HEK293 (cell line): ENCODE data around the gene WDR82.

Experiments used
- GLI4 ChIP-seq: fragments of 450-650 bp; formaldehyde crosslinking; IDR thresholded peaks from 2 replicates; pipeline ENCODE4 v1.5.1; 2016; ENCODE audit warnings: missing biosample characterization, missing genetic modification characterization
- KLF10 ChIP-seq: fragments of 450-650 bp; IDR thresholded peaks from 2 replicates; pipeline ENCODE4 v1.5.1; 2018; ENCODE audit warnings: missing biosample characterization, mild to moderate bottlenecking, missing genetic modification characterization
- KLF7 ChIP-seq: fragments of 450-650 bp; formaldehyde crosslinking; IDR thresholded peaks from 2 replicates; pipeline ENCODE4 v1.5.1; 2016; ENCODE audit warnings: missing biosample characterization, missing genetic modification characterization, borderline replicate concordance
- MYNN ChIP-seq: fragments of 450-650 bp; formaldehyde crosslinking; IDR thresholded peaks from 2 replicates; pipeline ENCODE4 v1.5.1; 2016; ENCODE audit warnings: missing biosample characterization, missing genetic modification characterization, borderline replicate concordance
- SALL2 ChIP-seq: fragments of 450-650 bp; formaldehyde crosslinking; IDR thresholded peaks from 2 replicates; pipeline ENCODE4 v1.5.0; 2017; ENCODE audit warnings: missing biosample characterization, mild to moderate bottlenecking, missing genetic modification characterization, borderline replicate concordance
- SCRT2 ChIP-seq: fragments of 450-650 bp; formaldehyde crosslinking; IDR thresholded peaks from 2 replicates; pipeline ENCODE4 v1.5.1; 2016; ENCODE audit warnings: missing biosample characterization, missing genetic modification characterization
- TRIM28 ChIP-seq: IDR thresholded peaks from 2 replicates; pipeline ENCODE4 v1.6.1; 2011; ENCODE audit warnings: low read length, control low read depth, borderline replicate concordance
- ZNF10 ChIP-seq: fragments of 450-650 bp; formaldehyde crosslinking; IDR thresholded peaks from 2 replicates; pipeline ENCODE4 v1.5.1; 2017; ENCODE audit warnings: missing biosample characterization, missing genetic modification characterization
- ZNF132 ChIP-seq: fragments of 450-650 bp; formaldehyde crosslinking; IDR thresholded peaks from 2 replicates; pipeline ENCODE4 v1.5.1; 2017; ENCODE audit warnings: missing biosample characterization, missing genetic modification characterization, borderline replicate concordance
- ZNF146 ChIP-seq: fragments of 450-650 bp; formaldehyde crosslinking; IDR thresholded peaks from 2 replicates; pipeline ENCODE4 v1.5.1; 2016; ENCODE audit warnings: missing biosample characterization, missing genetic modification characterization
- ZNF202 ChIP-seq: fragments of 450-650 bp; formaldehyde crosslinking; IDR thresholded peaks from 2 replicates; pipeline ENCODE4 v1.5.1; 2016; ENCODE audit warnings: missing biosample characterization, missing genetic modification characterization, borderline replicate concordance
- ZNF211 ChIP-seq: fragments of 450-650 bp; formaldehyde crosslinking; IDR thresholded peaks from 2 replicates; pipeline ENCODE4 v1.5.1; 2016; ENCODE audit warnings: low read depth, missing biosample characterization, missing genetic modification characterization
- ZNF214 ChIP-seq: fragments of 450-650 bp; formaldehyde crosslinking; IDR thresholded peaks from 2 replicates; pipeline ENCODE4 v1.5.1; 2017; ENCODE audit warnings: missing biosample characterization, mild to moderate bottlenecking, missing genetic modification characterization, borderline replicate concordance
- ZNF23 ChIP-seq: fragments of 450-650 bp; formaldehyde crosslinking; IDR thresholded peaks from 2 replicates; pipeline ENCODE4 v1.5.1; 2016; ENCODE audit warnings: missing biosample characterization, missing genetic modification characterization, borderline replicate concordance
- ZNF24 ChIP-seq: fragments of 450-650 bp; formaldehyde crosslinking; IDR thresholded peaks from 2 replicates; pipeline ENCODE4 v1.5.1; 2016; ENCODE audit warnings: missing biosample characterization, missing genetic modification characterization
- ZNF248 ChIP-seq: fragments of 450-650 bp; formaldehyde crosslinking; IDR thresholded peaks from 2 replicates; pipeline ENCODE4 v1.5.1; 2017; ENCODE audit warnings: missing biosample characterization, missing genetic modification characterization
- ZNF266 ChIP-seq: fragments of 450-650 bp; formaldehyde crosslinking; IDR thresholded peaks from 2 replicates; pipeline ENCODE4 v1.5.1; 2016; ENCODE audit warnings: missing biosample characterization, missing genetic modification characterization, low read depth
- ZNF274 ChIP-seq, 2 experiments: fragments of 200-500 bp in 1 of 2; fragments of 450-650 bp in 1 of 2; sonication (Bioruptor generic) in 1 of 2; formaldehyde crosslinking in 1 of 2; IDR thresholded peaks; 2 replicates each; pipeline versions ENCODE4 v1.5.1 to v1.6.1; 2014 to 2016; ENCODE audit warnings: borderline replicate concordance in 1 of 2, inconsistent platforms in 1 of 2, low read length in 1 of 2, missing biosample characterization in 1 of 2, missing genetic modification characterization in 1 of 2
- ZNF292 ChIP-seq: fragments of 450-650 bp; formaldehyde crosslinking; IDR thresholded peaks from 2 replicates; pipeline ENCODE4 v1.5.1; 2016; ENCODE audit warnings: low read depth, missing biosample characterization, missing genetic modification characterization, borderline replicate concordance
- ZNF394 ChIP-seq: fragments of 450-650 bp; formaldehyde crosslinking; IDR thresholded peaks from 2 replicates; pipeline ENCODE4 v1.5.1; 2016; ENCODE audit warnings: missing biosample characterization, missing genetic modification characterization, mild to moderate bottlenecking, moderate library complexity, borderline replicate concordance
- ZNF561 ChIP-seq: fragments of 450-650 bp; IDR thresholded peaks from 2 replicates; pipeline ENCODE4 v1.5.1; 2018; ENCODE audit warnings: missing biosample characterization, missing genetic modification characterization, borderline replicate concordance
- ZNF571 ChIP-seq: fragments of 450-650 bp; formaldehyde crosslinking; IDR thresholded peaks from 2 replicates; pipeline ENCODE4 v1.5.0; 2017; ENCODE audit warnings: missing biosample characterization, missing genetic modification characterization
- ZNF585B ChIP-seq: fragments of 450-650 bp; formaldehyde crosslinking; IDR thresholded peaks from 2 replicates; pipeline ENCODE4 v1.5.1; 2016; ENCODE audit warnings: missing biosample characterization, missing genetic modification characterization
- ZNF658 ChIP-seq: fragments of 450-650 bp; formaldehyde crosslinking; IDR thresholded peaks from 2 replicates; pipeline ENCODE4; 2016; ENCODE audit warnings: missing biosample characterization, missing genetic modification characterization
- ZNF704 ChIP-seq: fragments of 450-650 bp; formaldehyde crosslinking; IDR thresholded peaks from 2 replicates; pipeline ENCODE4 v1.5.1; 2016; ENCODE audit warnings: missing biosample characterization, missing genetic modification characterization
- ZNF830 ChIP-seq: fragments of 450-650 bp; IDR thresholded peaks from 2 replicates; pipeline ENCODE4 v1.5.0; 2018; ENCODE audit warnings: missing biosample characterization, missing genetic modification characterization, low read depth, mild to moderate bottlenecking, moderate library complexity
- ZNF843 ChIP-seq: fragments of 450-650 bp; formaldehyde crosslinking; IDR thresholded peaks from 2 replicates; pipeline ENCODE4 v1.5.1; 2016; ENCODE audit warnings: missing biosample characterization, missing genetic modification characterization
- TF ChIP-seq, protein P1 (sequence below): fragments of 450-650 bp; formaldehyde crosslinking; IDR thresholded peaks from 2 replicates; pipeline ENCODE4 v1.5.1; 2016; ENCODE audit warnings: missing biosample characterization, missing genetic modification characterization
- TF ChIP-seq, protein P2 (sequence below): fragments of 450-650 bp; formaldehyde crosslinking; IDR thresholded peaks from 2 replicates; pipeline ENCODE4 v1.5.1; 2016; ENCODE audit warnings: missing biosample characterization, missing genetic modification characterization
- TF ChIP-seq, protein P3 (sequence below): fragments of 450-650 bp; formaldehyde crosslinking; optimal IDR thresholded peaks from 2 replicates; pipeline ENCODE3; 2016; ENCODE audit warnings: missing biosample characterization, mild to moderate bottlenecking, missing genetic modification characterization
- TF ChIP-seq, protein P4 (sequence below): fragments of 450-650 bp; formaldehyde crosslinking; IDR thresholded peaks from 2 replicates; pipeline ENCODE4 v1.5.1; 2016; ENCODE audit warnings: missing biosample characterization, missing genetic modification characterization
- TF ChIP-seq, protein P5 (sequence below): fragments of 450-650 bp; formaldehyde crosslinking; IDR thresholded peaks from 2 replicates; pipeline ENCODE4 v1.5.1; 2016; ENCODE audit warnings: missing biosample characterization, missing genetic modification characterization

The WDR82 gene

DNA sequence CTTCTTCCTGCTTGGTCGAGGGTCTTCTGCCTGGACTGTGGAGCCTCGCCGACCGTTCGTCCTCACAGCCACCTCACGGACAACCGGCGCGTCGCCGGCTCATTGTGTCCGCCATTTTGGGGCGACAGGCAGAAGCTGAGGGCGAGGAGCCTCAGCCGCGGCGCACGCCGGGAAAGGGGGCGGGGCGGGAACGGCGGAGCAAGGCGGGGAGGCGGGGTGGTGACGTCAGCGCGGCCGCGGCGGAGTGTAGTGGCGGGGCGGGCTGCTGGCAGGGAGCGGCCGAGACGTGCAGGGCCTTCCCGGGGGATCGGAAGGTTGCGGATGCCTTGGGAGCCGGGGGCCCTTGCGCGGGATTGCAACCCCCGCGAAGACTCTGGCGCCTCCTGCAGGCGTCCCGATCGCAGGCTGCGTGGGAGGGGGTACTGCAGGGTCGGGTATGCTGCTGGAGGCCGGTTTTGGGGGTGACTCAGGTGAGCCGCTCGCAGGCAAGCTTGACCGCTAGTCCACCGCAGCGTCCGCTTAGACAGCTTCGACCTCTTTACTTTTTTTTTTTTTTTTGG lies at the start of gene WDR82 (continued):
- TF ChIP-seq, protein P1, sequence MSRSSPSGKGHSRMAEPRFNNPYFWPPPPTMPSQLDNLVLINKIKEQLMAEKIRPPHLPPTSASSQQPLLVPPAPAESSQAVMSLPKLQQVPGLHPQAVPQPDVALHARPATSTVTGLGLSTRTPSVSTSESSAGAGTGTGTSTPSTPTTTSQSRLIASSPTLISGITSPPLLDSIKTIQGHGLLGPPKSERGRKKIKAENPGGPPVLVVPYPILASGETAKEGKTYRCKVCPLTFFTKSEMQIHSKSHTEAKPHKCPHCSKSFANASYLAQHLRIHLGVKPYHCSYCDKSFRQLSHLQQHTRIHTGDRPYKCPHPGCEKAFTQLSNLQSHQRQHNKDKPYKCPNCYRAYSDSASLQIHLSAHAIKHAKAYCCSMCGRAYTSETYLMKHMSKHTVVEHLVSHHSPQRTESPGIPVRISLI (tag by site-specific recombination) = peak; percentile 57
- TF ChIP-seq, protein P2, sequence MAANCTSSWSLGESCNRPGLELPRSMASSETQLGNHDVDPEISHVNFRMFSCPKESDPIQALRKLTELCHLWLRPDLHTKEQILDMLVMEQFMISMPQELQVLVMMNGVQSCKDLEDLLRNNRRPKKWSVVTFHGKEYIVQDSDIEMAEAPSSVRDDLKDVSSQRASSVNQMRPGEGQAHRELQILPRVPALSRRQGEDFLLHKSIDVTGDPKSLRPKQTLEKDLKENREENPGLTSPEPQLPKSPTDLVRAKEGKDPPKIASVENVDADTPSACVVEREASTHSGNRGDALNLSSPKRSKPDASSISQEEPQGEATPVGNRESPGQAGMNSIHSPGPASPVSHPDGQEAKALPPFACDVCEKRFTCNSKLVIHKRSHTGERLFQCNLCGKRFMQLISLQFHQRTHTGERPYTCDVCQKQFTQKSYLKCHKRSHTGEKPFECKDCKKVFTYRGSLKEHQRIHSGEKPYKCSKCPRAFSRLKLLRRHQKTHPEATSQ (tag by site-specific recombination) = no peak
- TF ChIP-seq ZNF394 (tag by site-specific recombination) (0 out of 2 replicates have a peak, but pooled peaks have one; percentile 44), SALL2 (no peak), ZNF10 (no peak), ZNF202 (tag by site-specific recombination) (no peak), KLF10 (no peak), ZNF585B (tag by site-specific recombination) (no peak), ZNF214 (tag by site-specific recombination) (no peak), KLF7 (tag by site-specific recombination) (no peak), TRIM28 (no peak), ZNF211 (no peak), ZNF248 (no peak), ZNF146 (tag by site-specific recombination) (no peak), ZNF658 (tag by site-specific recombination) (no peak), ZNF24 (no peak), MYNN (tag by site-specific recombination) (no peak), ZNF292 (tag by site-specific recombination) (no peak), GLI4 (tag by site-specific recombination) (no peak), ZNF571 (no peak), ZNF704 (tag by site-specific recombination) (no peak), SCRT2 (no peak), ZNF843 (tag by site-specific recombination) (no peak), ZNF561 (tag by site-specific recombination) (peak; percentile 46; the same call in 1 of the 2 replicates), ZNF132 (no peak), ZNF830 (no peak), ZNF266 (tag by site-specific recombination) (no peak), ZNF23 (no peak), ZNF274 (IDR thresholded peaks at IDR 0.05; ENCODE audit: low read length) (no peak), ZNF274 (tag by site-specific recombination; IDR thresholded peaks at IDR 0.05; ENCODE audit: borderline replicate concordance) (no peak)
- TF ChIP-seq, protein P3, sequence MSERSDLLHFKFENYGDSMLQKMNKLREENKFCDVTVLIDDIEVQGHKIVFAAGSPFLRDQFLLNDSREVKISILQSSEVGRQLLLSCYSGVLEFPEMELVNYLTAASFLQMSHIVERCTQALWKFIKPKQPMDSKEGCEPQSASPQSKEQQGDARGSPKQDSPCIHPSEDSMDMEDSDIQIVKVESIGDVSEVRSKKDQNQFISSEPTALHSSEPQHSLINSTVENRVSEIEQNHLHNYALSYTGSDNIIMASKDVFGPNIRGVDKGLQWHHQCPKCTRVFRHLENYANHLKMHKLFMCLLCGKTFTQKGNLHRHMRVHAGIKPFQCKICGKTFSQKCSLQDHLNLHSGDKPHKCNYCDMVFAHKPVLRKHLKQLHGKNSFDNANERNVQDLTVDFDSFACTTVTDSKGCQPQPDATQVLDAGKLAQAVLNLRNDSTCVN (tag by site-specific recombination) = peak; percentile 75
- TF ChIP-seq, protein P4, sequence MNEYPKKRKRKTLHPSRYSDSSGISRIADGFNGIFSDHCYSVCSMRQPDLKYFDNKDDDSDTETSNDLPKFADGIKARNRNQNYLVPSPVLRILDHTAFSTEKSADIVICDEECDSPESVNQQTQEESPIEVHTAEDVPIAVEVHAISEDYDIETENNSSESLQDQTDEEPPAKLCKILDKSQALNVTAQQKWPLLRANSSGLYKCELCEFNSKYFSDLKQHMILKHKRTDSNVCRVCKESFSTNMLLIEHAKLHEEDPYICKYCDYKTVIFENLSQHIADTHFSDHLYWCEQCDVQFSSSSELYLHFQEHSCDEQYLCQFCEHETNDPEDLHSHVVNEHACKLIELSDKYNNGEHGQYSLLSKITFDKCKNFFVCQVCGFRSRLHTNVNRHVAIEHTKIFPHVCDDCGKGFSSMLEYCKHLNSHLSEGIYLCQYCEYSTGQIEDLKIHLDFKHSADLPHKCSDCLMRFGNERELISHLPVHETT = no peak
- TF ChIP-seq, protein P5, sequence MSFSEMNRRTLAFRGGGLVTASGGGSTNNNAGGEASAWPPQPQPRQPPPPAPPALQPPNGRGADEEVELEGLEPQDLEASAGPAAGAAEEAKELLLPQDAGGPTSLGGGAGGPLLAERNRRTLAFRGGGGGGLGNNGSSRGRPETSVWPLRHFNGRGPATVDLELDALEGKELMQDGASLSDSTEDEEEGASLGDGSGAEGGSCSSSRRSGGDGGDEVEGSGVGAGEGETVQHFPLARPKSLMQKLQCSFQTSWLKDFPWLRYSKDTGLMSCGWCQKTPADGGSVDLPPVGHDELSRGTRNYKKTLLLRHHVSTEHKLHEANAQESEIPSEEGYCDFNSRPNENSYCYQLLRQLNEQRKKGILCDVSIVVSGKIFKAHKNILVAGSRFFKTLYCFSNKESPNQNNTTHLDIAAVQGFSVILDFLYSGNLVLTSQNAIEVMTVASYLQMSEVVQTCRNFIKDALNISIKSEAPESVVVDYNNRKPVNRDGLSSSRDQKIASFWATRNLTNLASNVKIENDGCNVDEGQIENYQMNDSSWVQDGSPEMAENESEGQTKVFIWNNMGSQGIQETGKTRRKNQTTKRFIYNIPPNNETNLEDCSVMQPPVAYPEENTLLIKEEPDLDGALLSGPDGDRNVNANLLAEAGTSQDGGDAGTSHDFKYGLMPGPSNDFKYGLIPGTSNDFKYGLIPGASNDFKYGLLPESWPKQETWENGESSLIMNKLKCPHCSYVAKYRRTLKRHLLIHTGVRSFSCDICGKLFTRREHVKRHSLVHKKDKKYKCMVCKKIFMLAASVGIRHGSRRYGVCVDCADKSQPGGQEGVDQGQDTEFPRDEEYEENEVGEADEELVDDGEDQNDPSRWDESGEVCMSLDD (tag by site-specific recombination) = peak; percentile 75; the same call in 1 of the 2 replicates
